WERI-Rb-1 (cell line): ENCODE measurements around the gene MS4A3.
"Not testable (repeated sequence)": the region's sequence is repeated elsewhere in the genome, so short reads cannot be mapped to it uniquely, and the experiment has no call there.

Source experiments
- DNase-seq: peaks from one replicate; pipeline ENCODE4 v3.0.0-alpha.2; 2020
- H3K27ac ChIP-seq: fragments of 250-450 bp; sonication (Bioruptor Pico); 2 replicates; pipeline ENCODE4 v1.5.1; 2020; ENCODE audit warnings: mild to moderate bottlenecking, moderate library complexity
- H3K27me3 ChIP-seq: fragments of 250-450 bp; sonication (Bioruptor Pico); 2 replicates; pipeline ENCODE4 v1.5.1; 2021; ENCODE audit warnings: mild to moderate bottlenecking, low read depth, moderate library complexity; ENCODE audit not compliant: insufficient read depth, severe bottlenecking
- H3K36me3 ChIP-seq: fragments of 250-450 bp; sonication (Bioruptor Pico); 2 replicates; pipeline ENCODE4 v1.5.1; 2020; ENCODE audit warnings: mild to moderate bottlenecking, moderate library complexity
- H3K4me3 ChIP-seq: 2 replicates; pipeline ENCODE4 v1.5.1; 2011; ENCODE audit warnings: low read depth, mild to moderate bottlenecking, control low read depth, low read length
- H3K9me3 ChIP-seq: fragments of 250-450 bp; sonication (Bioruptor Pico); 2 replicates; pipeline ENCODE4 v1.5.1; 2021; ENCODE audit warnings: mild to moderate bottlenecking, moderate library complexity; ENCODE audit not compliant: severe bottlenecking
- TF ChIP-seq, protein P1 (sequence below): IDR thresholded peaks from 2 replicates; pipeline ENCODE4 v1.5.1; 2011; ENCODE audit warnings: low read depth, mild to moderate bottlenecking, control low read depth, inconsistent platforms, low read length

The MS4A3 gene

DNA sequence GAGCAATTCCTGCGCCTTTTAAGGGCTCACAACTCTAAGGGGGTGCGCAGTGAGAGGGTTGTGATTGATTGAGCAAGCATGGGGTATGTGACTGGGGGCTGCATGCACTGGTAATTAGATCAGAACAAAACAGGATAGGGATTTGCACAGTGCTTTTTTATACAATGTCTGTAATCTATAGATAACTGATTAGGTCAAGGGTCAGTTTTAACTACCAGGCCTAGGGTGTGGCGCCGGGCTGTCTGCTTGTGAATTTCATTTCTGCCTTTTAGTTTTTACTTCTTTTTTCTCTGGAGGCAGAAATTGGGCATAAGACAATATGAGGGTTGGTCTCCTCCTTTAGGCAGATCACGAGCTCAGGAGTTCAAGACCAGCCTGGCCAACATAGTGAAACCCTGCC lies 52.2 kb downstream of the MS4A3 start:
- H3K27me3 ChIP-seq, H3K4me3 ChIP-seq, H3K36me3 ChIP-seq, H3K9me3 ChIP-seq, H3K27ac ChIP-seq, DNase-seq: not testable (repeated sequence)

DNA sequence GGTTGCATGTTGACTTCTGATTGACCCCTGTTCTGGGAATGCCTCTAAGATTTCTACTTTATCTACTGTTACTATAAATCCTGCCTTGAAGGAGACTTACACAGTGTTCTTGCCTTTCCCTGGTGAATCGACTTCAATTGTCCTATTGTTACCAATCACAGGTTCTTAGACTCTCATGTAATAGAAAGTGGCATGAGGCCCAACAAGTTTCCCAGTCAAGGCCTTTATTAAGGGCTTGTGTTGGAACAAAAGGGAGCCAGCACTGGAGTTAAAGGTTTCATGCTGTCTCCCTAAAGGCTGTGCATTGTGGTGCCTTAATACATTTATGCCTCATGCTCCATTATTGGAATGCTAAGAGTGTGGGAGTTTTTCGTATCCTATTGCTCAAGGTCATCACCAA lies 55.3 kb downstream of the MS4A3 start:
- no peak overlapping the region for H3K27ac ChIP-seq
- DNase-seq: no peak
- H3K4me3 ChIP-seq: no peak overlapping the region
- no peaks in the 10 kb centered on the region for H3K27me3 ChIP-seq
- TF ChIP-seq, protein P1, sequence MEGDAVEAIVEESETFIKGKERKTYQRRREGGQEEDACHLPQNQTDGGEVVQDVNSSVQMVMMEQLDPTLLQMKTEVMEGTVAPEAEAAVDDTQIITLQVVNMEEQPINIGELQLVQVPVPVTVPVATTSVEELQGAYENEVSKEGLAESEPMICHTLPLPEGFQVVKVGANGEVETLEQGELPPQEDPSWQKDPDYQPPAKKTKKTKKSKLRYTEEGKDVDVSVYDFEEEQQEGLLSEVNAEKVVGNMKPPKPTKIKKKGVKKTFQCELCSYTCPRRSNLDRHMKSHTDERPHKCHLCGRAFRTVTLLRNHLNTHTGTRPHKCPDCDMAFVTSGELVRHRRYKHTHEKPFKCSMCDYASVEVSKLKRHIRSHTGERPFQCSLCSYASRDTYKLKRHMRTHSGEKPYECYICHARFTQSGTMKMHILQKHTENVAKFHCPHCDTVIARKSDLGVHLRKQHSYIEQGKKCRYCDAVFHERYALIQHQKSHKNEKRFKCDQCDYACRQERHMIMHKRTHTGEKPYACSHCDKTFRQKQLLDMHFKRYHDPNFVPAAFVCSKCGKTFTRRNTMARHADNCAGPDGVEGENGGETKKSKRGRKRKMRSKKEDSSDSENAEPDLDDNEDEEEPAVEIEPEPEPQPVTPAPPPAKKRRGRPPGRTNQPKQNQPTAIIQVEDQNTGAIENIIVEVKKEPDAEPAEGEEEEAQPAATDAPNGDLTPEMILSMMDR: no peak
- no peaks in the 10 kb centered on the region for H3K36me3 ChIP-seq
- no peaks in the 10 kb centered on the region for H3K9me3 ChIP-seq

DNA sequence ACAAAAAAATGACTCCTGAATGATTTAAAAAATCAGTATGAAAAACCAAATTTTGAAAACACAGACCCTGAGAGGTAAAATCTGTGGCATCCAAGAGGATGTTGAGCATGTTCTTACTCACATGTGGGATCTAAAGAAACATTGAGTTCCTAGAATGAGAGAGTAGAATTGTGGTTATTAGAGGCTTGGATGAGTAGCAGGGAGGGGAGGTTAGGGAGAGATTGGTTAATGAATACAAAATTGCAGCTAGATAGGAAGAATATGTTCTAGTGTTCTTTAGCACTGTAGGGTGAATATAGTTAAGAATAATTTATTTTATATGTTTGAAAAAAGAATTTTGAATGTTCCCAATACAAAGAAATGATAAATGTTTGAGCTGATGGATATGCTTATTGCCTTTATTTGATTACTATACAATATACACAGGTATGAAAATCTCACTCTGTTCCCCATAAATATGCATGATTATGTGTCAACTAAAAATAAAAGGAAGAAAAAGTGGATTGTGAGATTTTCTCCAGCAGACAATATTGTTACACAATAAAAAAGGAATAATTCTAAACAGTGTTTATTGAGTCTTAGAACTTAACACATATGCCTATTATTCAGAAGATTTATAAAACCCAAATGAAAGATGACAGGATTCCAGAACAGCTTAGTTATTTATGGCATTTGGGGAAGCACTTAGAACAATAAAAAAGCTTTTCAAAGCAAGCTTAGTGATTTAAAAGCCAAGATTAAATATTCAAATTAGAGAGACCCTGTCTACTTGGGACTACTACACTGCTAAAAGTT lies 60.7 kb downstream of the MS4A3 start:
- no peak overlapping the region for H3K4me3 ChIP-seq
- DNase-seq: no peak
- no peaks in the 10 kb centered on the region for H3K9me3 ChIP-seq

DNA sequence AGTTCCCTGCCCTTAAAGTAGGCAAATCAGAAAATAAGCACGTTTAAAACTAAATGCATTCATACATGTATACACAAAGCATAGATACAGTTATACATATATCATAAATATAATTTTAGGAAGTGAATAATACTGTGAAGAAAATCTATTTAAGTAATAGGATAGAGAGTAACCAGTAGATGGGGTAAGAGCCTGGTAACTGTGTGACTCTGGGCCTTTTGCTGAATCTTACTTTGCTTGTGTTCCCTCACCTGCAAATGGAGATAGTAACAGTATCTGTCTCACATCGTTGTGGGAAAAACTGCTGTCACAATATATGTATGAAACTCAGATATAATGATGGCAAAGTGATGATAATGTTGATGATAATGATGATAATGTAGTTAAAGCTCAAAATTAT lies 61.9 kb downstream of the MS4A3 start:
- Histone ChIP-seq H3K9me3 (no peaks in the 10 kb centered on the region), H3K4me3 (no peak overlapping the region), H3K27me3 (no peaks in the 10 kb centered on the region), H3K27ac (no peak overlapping the region), H3K36me3 (no peaks in the 10 kb centered on the region)
- TF ChIP-seq, protein P1: 0 out of 2 replicates have a peak, but pooled peaks have one; percentile 8
- no peak for DNase-seq

More for the DNA sequence above, 60.7 kb downstream of the MS4A3 start:
- Histone ChIP-seq H3K27me3 (no peaks in the 10 kb centered on the region), H3K27ac (no peak overlapping the region), H3K36me3 (no peaks in the 10 kb centered on the region)
- TF ChIP-seq, protein P1: no peak

DNA sequence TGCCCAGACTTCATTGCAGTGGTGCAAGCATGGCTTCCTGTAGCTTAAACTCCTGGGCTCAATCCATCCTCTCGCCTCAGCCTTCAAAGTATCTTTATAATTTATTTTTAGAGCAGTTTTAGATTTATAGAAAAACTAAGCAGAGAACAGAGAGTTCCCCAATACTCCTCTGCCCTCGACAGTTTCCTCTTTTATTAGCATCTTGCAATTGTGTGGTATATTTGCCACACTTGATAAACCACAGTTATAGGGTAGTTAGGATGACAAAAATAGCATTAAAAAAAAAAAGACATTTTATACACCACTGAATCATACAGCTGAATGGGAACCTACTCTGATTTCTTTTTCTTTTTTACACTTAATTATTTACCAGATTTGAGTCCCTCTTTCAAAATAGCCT lies 63.2 kb downstream of the MS4A3 start:
- Histone ChIP-seq H3K27me3 (no peaks in the 10 kb centered on the region), H3K36me3 (no peaks in the 10 kb centered on the region), H3K4me3 (no peak overlapping the region), H3K27ac (no peak overlapping the region), H3K9me3 (no peaks in the 10 kb centered on the region)
- no peak for DNase-seq
- TF ChIP-seq, protein P1: no peak
